Inferior parietal cortex (tissue), 1 donor: ENCODE data around the gene GSTA5.
"Not testable (repeated sequence)": the region's sequence is repeated elsewhere in the genome, so short reads cannot be mapped to it uniquely, and the experiment has no call there.

Experiments
- DNase-seq: peaks from one replicate; pipeline ENCODE4 v3.0.0-alpha.2; 2016; ENCODE audit errors: extremely low spot score

GSTA5 gene

GRCh38 chr6:52834481-52834880 is 6.1 kb downstream of the GSTA5 start:
- no peak for DNase-seq

DNA sequence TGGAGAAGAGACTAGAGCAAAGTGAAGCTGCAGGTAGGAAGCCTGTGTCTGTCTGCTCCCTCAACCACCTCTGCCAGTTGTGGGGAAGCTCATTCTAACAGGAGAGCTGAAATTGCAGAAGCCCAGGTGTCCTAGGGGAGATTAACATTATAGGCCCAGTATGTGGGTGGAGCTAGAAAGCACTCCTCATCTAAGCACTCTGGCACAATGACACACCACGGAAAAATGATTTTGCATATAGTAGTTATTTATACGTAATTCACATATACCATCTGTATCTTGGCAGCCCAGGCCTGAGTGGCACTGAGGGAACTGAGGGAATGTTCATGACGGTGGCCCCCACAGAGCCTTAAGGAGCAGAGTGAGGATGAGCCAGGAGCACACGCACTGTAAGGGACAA is 9.7 kb downstream of the GSTA5 start:
- DNase-seq: not testable (repeated sequence)

- DNase-seq: no peak
Observed at GRCh38 chr6:52829046-52829817, 11.4 kb downstream of the GSTA5 start.

- DNase-seq: not testable (repeated sequence)
Observed at GRCh38 chr6:52828621-52829020, 12.0 kb downstream of the GSTA5 start.

GRCh38 chr6:52827073-52827783 is 13.4 kb downstream of the GSTA5 start:
- not testable (repeated sequence) for DNase-seq

- DNase-seq: no peak
Observed at GRCh38 chr6:52826513-52826912, 14.1 kb downstream of the GSTA5 start.

GRCh38 chr6:52825900-52826459 is 14.6 kb downstream of the GSTA5 start:
- not testable (repeated sequence) for DNase-seq

DNA sequence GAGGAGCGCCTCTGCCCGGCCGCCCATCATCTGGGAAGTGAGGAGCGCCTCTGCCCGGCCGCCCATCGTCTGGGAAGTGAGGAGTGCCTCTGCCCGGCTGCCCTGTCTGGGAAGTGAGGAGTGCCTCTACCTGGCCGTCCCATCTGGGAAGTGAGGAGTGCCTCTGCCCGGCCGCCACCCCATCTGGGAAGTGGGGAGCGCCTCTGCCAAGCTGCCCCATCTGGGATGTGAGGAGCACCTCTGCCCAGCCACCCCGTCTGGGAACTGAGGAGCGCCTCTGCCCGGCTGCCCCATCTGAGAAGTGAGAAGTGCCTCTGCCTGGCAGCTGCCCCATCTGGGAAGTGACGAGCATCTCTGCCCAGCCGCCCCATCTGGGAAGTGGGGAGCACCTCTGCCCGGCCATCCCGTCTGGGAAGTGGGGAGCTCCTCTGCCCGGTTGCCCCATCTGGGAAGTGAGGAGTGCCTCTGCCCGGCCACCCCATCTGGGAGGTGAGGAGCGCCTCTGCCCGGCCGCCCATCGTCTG is 15.3 kb downstream of the GSTA5 start:
- not testable (repeated sequence) for DNase-seq

DNA sequence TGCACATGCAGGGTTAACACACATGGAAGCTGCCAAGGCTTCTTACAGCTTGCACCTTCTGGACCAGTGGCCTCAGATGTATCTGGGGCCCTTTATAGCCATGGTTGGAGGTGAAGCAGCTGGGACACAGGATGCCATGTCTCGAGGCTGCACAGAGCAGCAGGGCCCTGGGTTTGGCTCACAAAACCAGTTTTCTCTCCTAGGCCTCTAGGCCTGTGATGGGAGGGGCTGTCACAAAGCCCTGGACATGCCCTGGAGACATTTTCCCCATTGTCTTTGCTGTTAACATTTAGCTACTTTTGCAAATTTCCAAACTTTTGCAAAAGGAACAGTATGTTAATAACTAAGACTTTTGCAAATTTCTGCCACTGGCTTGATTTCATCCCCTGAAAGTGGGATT is 18.8 kb downstream of the GSTA5 start:
- DNase-seq: no peak

DNA sequence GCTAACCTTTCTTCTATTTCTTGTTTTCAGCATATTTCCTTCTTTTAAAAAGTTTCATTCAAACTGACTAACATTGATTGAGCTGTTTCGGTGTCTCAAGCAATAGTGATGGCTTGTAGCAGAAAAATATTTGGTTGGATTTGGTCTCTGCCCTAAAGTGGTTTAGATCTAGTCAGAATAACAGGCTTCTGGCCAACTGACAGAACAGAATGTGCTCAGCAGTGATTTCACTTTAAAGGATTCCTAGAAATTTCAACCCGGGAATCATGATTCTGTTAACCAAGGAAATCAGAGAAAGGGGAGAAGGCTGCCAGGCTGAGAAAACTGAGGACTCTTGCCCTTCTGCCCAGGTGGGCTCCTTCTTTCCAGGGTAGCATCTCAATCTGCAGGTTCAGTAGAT is 20.4 kb downstream of the GSTA5 start:
- DNase-seq: no peak

DNA sequence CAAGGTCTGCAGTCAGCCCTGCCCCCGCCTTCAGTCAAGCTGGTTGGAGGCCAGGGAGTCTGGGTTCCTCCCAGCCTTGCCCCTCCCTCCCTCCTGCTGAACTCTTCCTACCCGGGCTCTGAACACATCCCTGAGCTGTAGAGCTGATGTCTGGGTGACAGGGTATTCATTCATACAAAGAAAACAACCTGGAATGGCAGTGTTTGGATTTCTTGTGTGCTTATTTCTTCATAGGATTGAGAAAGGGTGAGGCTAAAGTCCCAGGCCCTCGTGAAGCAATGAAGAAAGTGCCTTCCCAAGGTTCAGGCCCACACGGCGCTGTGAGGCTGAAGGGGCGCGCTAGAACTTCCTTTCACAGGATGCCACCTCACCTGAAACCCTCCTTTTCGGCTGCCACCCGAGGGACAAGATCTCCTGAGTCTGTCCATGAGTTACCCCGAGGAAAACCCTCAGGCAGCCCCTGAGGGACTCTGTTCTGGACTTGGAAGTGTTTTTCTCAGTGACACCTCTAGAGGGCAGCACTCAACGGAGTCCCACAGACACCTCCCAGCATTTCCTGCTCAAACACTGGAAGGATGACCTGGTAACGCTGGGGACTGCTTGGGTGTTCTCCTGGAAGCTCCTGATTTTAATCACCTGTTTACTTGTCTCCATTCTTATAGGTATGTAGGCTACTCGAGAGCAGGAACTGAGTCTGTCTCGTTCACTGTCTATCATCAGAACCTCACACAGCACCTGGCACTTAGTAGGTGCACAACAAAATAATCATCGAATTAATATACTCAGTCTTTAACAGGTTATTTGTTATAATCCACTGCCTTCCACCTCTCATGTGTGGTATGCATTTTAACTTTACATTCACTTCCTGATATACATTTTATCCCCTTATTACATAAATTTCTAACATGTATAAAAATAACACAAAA is 25.2 kb downstream of the GSTA5 start:
- DNase-seq: no peak

DNA sequence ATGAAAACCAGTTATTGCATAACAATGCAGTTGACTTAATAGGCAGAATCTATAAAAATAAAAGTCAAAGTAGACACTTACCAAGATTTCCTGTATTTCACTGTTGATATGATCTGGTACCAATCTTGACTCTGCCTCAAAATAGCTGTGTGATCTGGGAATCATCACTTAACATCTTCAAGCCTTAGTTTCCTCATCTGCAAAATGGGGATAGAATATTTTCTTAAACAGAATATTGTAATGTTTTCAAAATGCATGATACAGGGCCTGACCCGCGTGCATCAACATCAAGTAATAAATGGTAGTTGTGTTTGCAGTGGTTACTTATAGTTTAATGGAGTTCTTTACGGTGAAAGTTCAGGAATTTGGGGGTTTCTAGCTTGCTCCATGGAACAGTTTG is 26.1 kb downstream of the GSTA5 start:
- DNase-seq: not testable (repeated sequence)

DNA sequence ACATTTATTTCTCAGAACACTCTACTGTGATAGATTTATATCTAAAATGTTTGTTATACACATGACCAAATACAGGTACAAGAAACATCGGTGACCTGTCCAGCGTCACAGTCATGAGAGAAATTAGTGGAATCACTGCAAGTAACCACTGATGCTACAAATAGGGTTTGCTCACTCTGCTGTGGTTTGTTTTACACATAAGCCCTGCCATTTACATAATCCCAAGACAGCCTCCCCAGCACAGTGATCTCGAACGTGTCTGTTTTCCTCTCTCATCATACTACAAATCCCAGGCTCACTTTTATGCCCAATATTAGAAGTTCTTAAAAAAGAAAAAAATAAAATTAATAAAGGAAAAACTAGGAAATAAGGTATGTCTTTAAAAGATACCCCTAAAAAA is 30.8 kb downstream of the GSTA5 start:
- DNase-seq: not testable (repeated sequence)

DNA sequence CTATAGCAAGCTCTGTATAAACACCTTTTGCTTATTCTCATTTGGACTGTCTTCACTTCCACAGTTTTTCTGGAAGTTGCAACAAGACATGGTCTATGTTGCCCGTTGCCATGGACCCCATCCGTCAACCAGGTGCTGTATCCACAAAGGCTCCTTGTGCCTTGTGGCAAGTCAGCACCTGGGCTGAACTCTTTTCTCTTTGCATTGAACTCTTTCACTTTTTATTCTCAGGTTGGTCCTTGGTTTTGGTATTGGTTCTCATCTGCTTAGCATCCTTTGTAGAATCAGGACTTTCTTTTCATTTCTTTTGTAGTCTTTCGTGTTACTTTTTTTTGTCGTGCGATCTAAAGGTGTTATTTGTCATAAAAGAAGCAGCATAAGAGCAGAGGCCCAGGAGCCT is 32.0 kb downstream of the GSTA5 start:
- no peak for DNase-seq

DNA sequence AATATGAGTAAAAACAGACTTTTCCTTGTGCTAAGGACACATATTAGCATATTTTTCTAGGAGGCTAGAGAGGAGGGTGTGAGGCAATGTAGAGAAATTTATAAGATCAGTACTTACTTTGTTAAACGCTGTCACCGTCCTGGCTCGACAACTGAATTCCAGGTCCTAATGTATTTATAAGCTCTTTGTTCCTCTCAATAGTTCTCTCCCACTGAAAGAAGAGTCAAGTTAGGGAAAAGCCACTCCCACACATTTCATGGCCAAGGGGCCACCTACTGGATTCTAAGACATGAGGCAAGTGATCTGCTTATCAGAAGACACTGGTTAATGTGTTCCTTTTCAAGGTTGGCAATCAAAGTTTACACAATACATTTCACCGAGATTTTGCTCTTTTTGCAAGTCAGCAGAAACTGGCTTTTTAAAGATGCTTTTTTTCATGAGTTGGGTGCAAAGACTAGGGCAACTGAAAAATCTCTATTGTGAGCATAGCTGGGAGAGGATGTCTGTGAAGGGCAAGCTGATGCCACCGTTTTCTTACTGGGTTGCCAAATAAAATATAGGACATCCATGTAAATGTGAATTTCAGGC is 36.9 kb downstream of the GSTA5 start, which contains the start of gene GSTA1:
TSS of gene GSTA1 (minus strand) at position 149 of the 588 bp plus-strand sequence. CDS start 4,549 bp downstream, outside the sequence.
- DNase-seq: not testable (repeated sequence)

- no peak for DNase-seq
Observed at GRCh38 chr6:52802806-52803205, 37.8 kb downstream of the GSTA5 start.

- DNase-seq: no peak
Observed at GRCh38 chr6:52801188-52801841, 39.3 kb downstream of the GSTA5 start.

DNA sequence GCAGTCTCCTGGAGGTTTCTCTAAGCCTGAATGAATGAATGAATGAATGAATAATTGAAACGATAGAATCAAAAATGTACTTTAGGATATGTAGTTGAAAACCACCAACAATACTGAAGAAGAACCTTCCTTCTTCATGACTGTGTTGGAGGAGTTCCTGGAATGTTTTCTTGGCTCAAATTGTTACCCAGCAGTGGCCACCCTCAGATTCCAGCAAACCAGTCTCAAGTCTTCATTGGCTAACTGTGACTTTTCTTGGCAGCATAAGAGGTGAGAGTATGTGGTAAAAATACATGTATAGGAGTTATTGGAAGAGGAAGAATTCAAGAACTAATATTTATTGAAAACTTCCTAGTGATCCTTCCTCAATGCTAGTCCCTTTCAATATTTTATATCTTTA is 41.3 kb downstream of the GSTA5 start:
- DNase-seq: not testable (repeated sequence)

DNA sequence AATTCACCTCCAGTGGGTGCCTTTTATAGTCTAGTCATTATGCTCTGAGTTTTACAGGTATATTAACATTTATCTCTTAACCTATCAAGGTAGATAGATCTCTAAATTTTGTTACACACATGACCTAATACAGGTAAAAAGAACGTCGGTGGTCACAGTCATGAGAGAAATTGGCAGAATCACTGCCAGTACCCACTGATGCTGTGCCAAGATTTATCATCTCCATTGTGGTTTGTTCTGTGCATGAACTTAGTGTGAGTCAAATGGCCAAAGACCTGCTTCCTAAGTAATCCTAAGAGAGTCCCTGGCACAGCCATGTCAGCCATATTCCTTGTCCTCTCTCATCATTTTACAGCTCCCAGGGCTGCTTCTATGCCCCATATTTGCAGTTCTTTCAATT is 46.2 kb downstream of the GSTA5 start:
- DNase-seq: not testable (repeated sequence)

DNA sequence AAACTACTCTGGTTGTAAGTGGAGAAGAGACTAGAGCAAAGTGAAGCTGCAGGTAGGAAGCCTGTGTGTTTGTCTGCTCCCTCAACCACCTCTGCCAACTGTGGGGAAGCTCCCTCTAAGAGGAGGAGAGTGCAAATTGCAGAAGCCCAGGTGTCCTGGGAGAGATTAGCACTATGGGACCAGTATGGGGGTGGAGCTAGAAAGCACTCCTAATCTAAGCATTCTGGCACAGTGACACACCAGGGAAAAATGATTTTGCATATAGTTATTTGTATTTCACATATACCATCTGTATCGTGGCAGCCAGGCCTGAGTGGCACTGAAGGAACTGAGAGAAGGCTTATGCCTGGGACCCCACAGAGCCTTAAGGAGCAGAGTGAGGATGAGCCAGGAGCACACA is 49.8 kb downstream of the GSTA5 start:
- no peak for DNase-seq
